Measurements from ENCODE around the gene SEMA6A.

SEMA6A gene

GRCh38 chr5:116459301-116459700 lies 115.3 kb downstream of the SEMA6A start:
- DNase-seq (ENCODE audit: low read depth in 2 of 2) = no peak

GRCh38 chr5:116457062-116457461 lies 117.6 kb downstream of the SEMA6A start:
- no peak for DNase-seq (ENCODE audit: low read depth in 2 of 2)

- no peak for DNase-seq (ENCODE audit: low read depth in 2 of 2)
These were observed 118.6 kb downstream of the SEMA6A start for GRCh38 chr5:116456036-116456435.

- no peak for DNase-seq (ENCODE audit: low read depth in 2 of 2)
These were observed 119.6 kb downstream of the SEMA6A start for GRCh38 chr5:116455061-116455460.

- DNase-seq (ENCODE audit: low read depth in 2 of 2) = no peak
These were observed 120.2 kb downstream of the SEMA6A start for GRCh38 chr5:116454417-116454927.

GRCh38 chr5:116453988-116454411 lies 120.6 kb downstream of the SEMA6A start:
- no peak for DNase-seq (ENCODE audit: low read depth in 2 of 2)

GRCh38 chr5:116452774-116453368 lies 121.8 kb downstream of the SEMA6A start:
- DNase-seq (ENCODE audit: low read depth in 2 of 2) = no peak

GRCh38 chr5:116451905-116452450 lies 122.6 kb downstream of the SEMA6A start:
- DNase-seq (ENCODE audit: low read depth in 2 of 2) = no peak

- DNase-seq (ENCODE audit: low read depth in 2 of 2) = no peak
These were observed 123.6 kb downstream of the SEMA6A start for GRCh38 chr5:116451066-116451465.

GRCh38 chr5:116449458-116449857 lies 125.2 kb downstream of the SEMA6A start:
- no peak for DNase-seq (ENCODE audit: low read depth in 2 of 2)

- DNase-seq (ENCODE audit: low read depth in 2 of 2) = no peak
These were observed 125.7 kb downstream of the SEMA6A start for GRCh38 chr5:116448870-116449427.

- no peak for DNase-seq (ENCODE audit: low read depth in 2 of 2)
These were observed 126.2 kb downstream of the SEMA6A start for GRCh38 chr5:116448450-116448849.

- DNase-seq (ENCODE audit: low read depth in 2 of 2) = no peak
These were observed 128.1 kb downstream of the SEMA6A start for GRCh38 chr5:116446356-116447005.

- no peak for DNase-seq (ENCODE audit: low read depth in 2 of 2)
These were observed 129.3 kb downstream of the SEMA6A start for GRCh38 chr5:116445311-116445710.

GRCh38 chr5:116444373-116445295 lies 130.0 kb downstream of the SEMA6A start:
- no peak for DNase-seq (ENCODE audit: low read depth in 2 of 2)

GRCh38 chr5:116442931-116443551 lies 131.6 kb downstream of the SEMA6A start:
- no peak for DNase-seq (ENCODE audit: low read depth in 2 of 2)

- DNase-seq (ENCODE audit: low read depth in 2 of 2) = no peak
These were observed 132.5 kb downstream of the SEMA6A start for GRCh38 chr5:116442095-116442534.

GRCh38 chr5:116441223-116441622 lies 133.4 kb downstream of the SEMA6A start:
- DNase-seq (ENCODE audit: low read depth in 2 of 2) = no peak

- DNase-seq (ENCODE audit: low read depth in 2 of 2) = no peak
These were observed 134.1 kb downstream of the SEMA6A start for GRCh38 chr5:116440457-116441001.

- no peak for DNase-seq (ENCODE audit: low read depth in 2 of 2)
These were observed 134.7 kb downstream of the SEMA6A start for GRCh38 chr5:116439905-116440304.

GRCh38 chr5:116438979-116439554 lies 135.6 kb downstream of the SEMA6A start:
- no peak for DNase-seq (ENCODE audit: low read depth in 2 of 2)

Data from activated CD4-positive, alpha-beta T cell treated with anti-CD3 and anti-CD28 coated beads for 24 hours (primary cell).